DOHH2 (cell line): Measurements from ENCODE around the gene TNK1.

Experiments used
- EZH2phosphoT487 ChIP-seq: fragments of 200-600 bp; sonication (generic); IDR thresholded peaks from 2 replicates; pipeline ENCODE4 v1.6.1; 2017; ENCODE audit warnings: borderline replicate concordance, mild to moderate bottlenecking, antibody characterized with exemption, low read length, moderate library complexity, mixed read lengths
- TF ChIP-seq, protein P1 (sequence below): fragments of 200-600 bp; sonication (generic); IDR thresholded peaks from one replicate; pipeline ENCODE4 v1.5.1; 2014; ENCODE audit warnings: antibody characterized with exemption, mild to moderate bottlenecking, low read depth, low read length; ENCODE audit not compliant: poor library complexity, severe bottlenecking

- TF ChIP-seq, protein P1, sequence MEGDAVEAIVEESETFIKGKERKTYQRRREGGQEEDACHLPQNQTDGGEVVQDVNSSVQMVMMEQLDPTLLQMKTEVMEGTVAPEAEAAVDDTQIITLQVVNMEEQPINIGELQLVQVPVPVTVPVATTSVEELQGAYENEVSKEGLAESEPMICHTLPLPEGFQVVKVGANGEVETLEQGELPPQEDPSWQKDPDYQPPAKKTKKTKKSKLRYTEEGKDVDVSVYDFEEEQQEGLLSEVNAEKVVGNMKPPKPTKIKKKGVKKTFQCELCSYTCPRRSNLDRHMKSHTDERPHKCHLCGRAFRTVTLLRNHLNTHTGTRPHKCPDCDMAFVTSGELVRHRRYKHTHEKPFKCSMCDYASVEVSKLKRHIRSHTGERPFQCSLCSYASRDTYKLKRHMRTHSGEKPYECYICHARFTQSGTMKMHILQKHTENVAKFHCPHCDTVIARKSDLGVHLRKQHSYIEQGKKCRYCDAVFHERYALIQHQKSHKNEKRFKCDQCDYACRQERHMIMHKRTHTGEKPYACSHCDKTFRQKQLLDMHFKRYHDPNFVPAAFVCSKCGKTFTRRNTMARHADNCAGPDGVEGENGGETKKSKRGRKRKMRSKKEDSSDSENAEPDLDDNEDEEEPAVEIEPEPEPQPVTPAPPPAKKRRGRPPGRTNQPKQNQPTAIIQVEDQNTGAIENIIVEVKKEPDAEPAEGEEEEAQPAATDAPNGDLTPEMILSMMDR = no peak
- TF ChIP-seq EZH2phosphoT487 = no peak
Observed at GRCh38 chr17:7426896-7427489, 46.1 kb downstream of the TNK1 start.
